ENCODE results near the gene EFTUD2. TPM values are rescaled to one million over a fixed set of nuclear protein-coding genes. Genes with fewer than 3 reads are reported as not detected.

Gene EFTUD2
- total RNA-seq, 1 donor: 72.7 TPM

DNA sequence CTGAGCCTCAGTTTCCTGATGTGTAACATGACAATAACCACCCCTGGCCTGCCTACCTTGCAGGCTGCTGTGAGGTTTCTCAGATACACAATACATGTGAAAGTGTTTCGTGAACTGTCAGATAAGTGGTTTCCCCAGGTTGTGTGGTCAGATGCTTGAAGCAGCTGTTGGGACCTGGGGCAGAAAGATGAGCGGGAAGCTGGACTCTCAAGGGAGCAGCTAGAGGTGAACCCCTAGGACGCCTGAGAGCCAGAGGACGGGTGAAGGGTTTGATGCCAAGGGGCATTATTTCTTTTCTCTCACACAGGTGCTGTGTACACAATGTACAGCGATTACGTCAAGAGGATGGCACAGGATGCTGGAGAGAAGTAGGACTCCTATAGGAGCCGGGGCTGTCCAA lies 49.2 kb downstream of the EFTUD2 start:
- no peaks in the 10 kb centered on the region for H3K79me2 ChIP-seq (ENCODE audit: insufficient read depth, low read length)
- H3K9me3 ChIP-seq (ENCODE audit: low read depth, low read length): no peaks in the 10 kb centered on the region
- no peak overlapping the region for H2AFZ ChIP-seq (ENCODE audit: low read length)
- H3K27ac ChIP-seq (ENCODE audit: low read depth, low read length): no peak overlapping the region
- TF ChIP-seq, protein P1, sequence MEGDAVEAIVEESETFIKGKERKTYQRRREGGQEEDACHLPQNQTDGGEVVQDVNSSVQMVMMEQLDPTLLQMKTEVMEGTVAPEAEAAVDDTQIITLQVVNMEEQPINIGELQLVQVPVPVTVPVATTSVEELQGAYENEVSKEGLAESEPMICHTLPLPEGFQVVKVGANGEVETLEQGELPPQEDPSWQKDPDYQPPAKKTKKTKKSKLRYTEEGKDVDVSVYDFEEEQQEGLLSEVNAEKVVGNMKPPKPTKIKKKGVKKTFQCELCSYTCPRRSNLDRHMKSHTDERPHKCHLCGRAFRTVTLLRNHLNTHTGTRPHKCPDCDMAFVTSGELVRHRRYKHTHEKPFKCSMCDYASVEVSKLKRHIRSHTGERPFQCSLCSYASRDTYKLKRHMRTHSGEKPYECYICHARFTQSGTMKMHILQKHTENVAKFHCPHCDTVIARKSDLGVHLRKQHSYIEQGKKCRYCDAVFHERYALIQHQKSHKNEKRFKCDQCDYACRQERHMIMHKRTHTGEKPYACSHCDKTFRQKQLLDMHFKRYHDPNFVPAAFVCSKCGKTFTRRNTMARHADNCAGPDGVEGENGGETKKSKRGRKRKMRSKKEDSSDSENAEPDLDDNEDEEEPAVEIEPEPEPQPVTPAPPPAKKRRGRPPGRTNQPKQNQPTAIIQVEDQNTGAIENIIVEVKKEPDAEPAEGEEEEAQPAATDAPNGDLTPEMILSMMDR (IDR thresholded peaks at IDR 0.05; ENCODE audit: extremely low read depth, low read depth, low read length): no peak
- H3K4me3 ChIP-seq (ENCODE audit: insufficient read depth, low read length): no peak overlapping the region
- H3K27me3 ChIP-seq (ENCODE audit: insufficient read depth, low read length): no peaks in the 10 kb centered on the region
- H3K4me1 ChIP-seq (ENCODE audit: insufficient read depth, low read length): no peaks in the 10 kb centered on the region
- no peaks in the 10 kb centered on the region for H4K20me1 ChIP-seq (ENCODE audit: insufficient read depth, low read length)
- H3K36me3 ChIP-seq (ENCODE audit: insufficient read depth, low read length): peaks cover 46% of the 10 kb centered on the region
- no peak overlapping the region for H3K4me2 ChIP-seq (ENCODE audit: insufficient read depth, low read length)
- DNase-seq (ENCODE audit: insufficient read length, low spot score, missing footprints): no peak

DNA sequence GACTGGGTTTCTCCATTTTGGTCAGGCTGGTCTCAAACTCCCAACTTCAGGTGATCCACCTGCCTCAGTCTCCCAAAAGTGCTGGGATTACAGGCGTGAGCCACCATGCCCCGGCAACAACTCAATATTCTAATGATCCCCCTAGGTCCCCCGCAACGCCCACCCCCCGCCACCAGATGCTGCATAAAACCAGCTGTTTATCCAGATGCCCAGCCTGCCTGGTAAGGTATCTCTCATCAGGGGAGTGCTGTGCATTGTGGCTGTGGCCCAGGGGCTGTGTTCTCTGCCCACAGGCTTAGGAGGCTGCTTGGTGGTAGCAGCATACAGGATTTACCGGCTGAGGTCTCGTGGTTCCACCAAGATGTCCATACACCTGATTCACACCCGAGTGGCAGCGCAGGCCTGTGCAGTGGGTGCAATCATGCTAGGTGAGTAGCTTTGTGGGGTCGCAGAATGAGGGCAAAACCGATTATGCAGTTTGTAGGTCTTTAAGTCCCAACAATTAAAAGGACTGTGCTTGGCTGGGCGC lies 50.2 kb downstream of the EFTUD2 start:
- no peaks in the 10 kb centered on the region for H3K27me3 ChIP-seq (ENCODE audit: insufficient read depth, low read length)
- no peak overlapping the region for H3K27ac ChIP-seq (ENCODE audit: low read depth, low read length)
- TF ChIP-seq, protein P1 (IDR thresholded peaks at IDR 0.05; ENCODE audit: extremely low read depth, low read depth, low read length): no peak
- no peak overlapping the region for H3K4me3 ChIP-seq (ENCODE audit: insufficient read depth, low read length)
- peaks cover 36% of the 10 kb centered on the region for H3K36me3 ChIP-seq (ENCODE audit: insufficient read depth, low read length)
- H2AFZ ChIP-seq (ENCODE audit: low read length): no peak overlapping the region
- H3K79me2 ChIP-seq (ENCODE audit: insufficient read depth, low read length): no peaks in the 10 kb centered on the region
- DNase-seq (ENCODE audit: insufficient read length, low spot score, missing footprints): peak; percentile 44
- no peaks in the 10 kb centered on the region for H3K4me1 ChIP-seq (ENCODE audit: insufficient read depth, low read length)
- no peaks in the 10 kb centered on the region for H3K9me3 ChIP-seq (ENCODE audit: low read depth, low read length)
- H4K20me1 ChIP-seq (ENCODE audit: insufficient read depth, low read length): no peaks in the 10 kb centered on the region
- H3K4me2 ChIP-seq (ENCODE audit: insufficient read depth, low read length): no peak overlapping the region

DNA sequence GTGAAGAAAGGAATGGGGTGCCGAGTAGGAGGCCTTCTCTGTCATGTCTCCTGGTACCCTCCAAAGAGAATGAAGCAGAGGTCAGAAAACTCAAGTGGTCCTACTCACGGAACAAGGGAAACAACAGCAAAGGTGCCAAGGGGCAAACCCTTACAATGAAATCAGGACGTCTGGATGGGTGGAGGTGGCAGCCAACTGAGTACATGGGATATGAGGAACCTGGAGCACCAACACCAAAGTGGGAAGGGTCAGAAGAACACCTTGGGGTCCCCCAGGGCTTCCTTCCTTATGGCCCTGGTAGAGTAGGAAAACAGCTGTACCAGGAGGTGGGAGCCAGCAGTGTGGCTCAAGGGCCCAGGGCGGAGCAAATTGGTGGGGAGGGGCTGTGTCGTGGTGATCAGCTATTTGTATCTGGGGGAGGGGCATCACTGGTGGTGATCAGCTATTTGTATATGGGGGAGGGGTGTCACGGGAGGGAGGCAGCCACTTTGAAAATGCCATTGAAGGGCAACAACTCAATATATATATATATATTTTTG lies 50.9 kb downstream of the EFTUD2 start:
- H3K4me2 ChIP-seq (ENCODE audit: insufficient read depth, low read length): no peak overlapping the region
- no peaks in the 10 kb centered on the region for H3K27me3 ChIP-seq (ENCODE audit: insufficient read depth, low read length)

DNA sequence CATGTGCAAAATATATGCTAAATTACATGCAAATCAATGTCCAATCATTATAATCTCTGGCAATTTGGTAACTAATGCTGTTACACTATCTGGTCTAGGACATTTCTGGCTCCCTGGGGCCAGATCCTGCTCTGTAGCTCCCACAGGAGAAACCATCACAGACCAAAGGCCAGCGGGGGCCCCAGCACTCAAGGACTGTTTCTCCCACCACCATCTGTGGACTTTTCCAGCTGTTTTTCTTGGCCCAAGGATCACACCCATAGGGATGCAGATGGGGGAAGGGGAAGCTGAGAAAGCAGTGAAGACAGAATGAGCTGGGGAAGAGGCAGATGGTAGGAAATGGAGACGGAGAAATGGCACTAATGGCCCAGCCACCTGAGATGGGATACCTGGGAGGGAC lies 51.7 kb downstream of the EFTUD2 start, which contains the start of gene HIGD1B:
Gene HIGD1B, plus strand, starts transcription at position 298 of the 400 bp plus-strand sequence. CDS start 270 bp downstream, outside the sequence.
- Histone ChIP-seq H2AFZ (ENCODE audit: low read length) (no peak within 1 kb of the TSS), H3K27ac (ENCODE audit: low read depth, low read length) (no peak within 1 kb of the TSS), H3K4me1 (ENCODE audit: insufficient read depth, low read length) (peaks cover 2% of the 10 kb centered on the region), H3K4me3 (ENCODE audit: insufficient read depth, low read length) (no peak within 1 kb of the TSS), H3K4me2 (ENCODE audit: insufficient read depth, low read length) (no peak within 1 kb of the TSS), H3K9me3 (ENCODE audit: low read depth, low read length) (no peaks in the 10 kb centered on the region), H3K36me3 (ENCODE audit: insufficient read depth, low read length) (peaks cover 21% of the 10 kb centered on the region), H3K79me2 (ENCODE audit: insufficient read depth, low read length) (no peaks in the 10 kb centered on the region), H3K27me3 (ENCODE audit: insufficient read depth, low read length) (no peaks in the 10 kb centered on the region), H4K20me1 (ENCODE audit: insufficient read depth, low read length) (no peaks in the 10 kb centered on the region)
- TF ChIP-seq, protein P1 (IDR thresholded peaks at IDR 0.05; ENCODE audit: extremely low read depth, low read depth, low read length): no peak
- peak; percentile 70 for DNase-seq (ENCODE audit: insufficient read length, low spot score, missing footprints)

More for the DNA sequence above, 50.9 kb downstream of the EFTUD2 start:
- Histone ChIP-seq H3K9me3 (ENCODE audit: low read depth, low read length) (no peaks in the 10 kb centered on the region), H3K4me1 (ENCODE audit: insufficient read depth, low read length) (no peaks in the 10 kb centered on the region), H3K36me3 (ENCODE audit: insufficient read depth, low read length) (peaks cover 29% of the 10 kb centered on the region), H3K4me3 (ENCODE audit: insufficient read depth, low read length) (no peak overlapping the region), H4K20me1 (ENCODE audit: insufficient read depth, low read length) (no peaks in the 10 kb centered on the region), H3K79me2 (ENCODE audit: insufficient read depth, low read length) (no peaks in the 10 kb centered on the region), H3K27ac (ENCODE audit: low read depth, low read length) (no peak overlapping the region), H2AFZ (ENCODE audit: low read length) (no peak overlapping the region)
- DNase-seq (ENCODE audit: insufficient read length, low spot score, missing footprints): peak; percentile 48
- TF ChIP-seq, protein P1 (IDR thresholded peaks at IDR 0.05; ENCODE audit: extremely low read depth, low read depth, low read length): no peak
